Muscle of leg (tissue), 11 donors: Measurements from ENCODE around the gene GALNT10. TPM values are rescaled to one million over a fixed set of nuclear protein-coding genes. Genes with fewer than 3 reads are reported as not detected.
"Not testable (repeated sequence)": the region's sequence is repeated elsewhere in the genome, so short reads cannot be mapped to it uniquely, and the experiment has no call there.

Experiments used
- DNase-seq: peaks from one replicate; pipeline ENCODE4 v3.0.0; 2013
- H3K27ac ChIP-seq: one replicate; pipeline ENCODE4 v1.5.1; 2013; ENCODE audit warnings: mild to moderate bottlenecking, low read length, control low read depth
- H3K27me3 ChIP-seq: one replicate; pipeline ENCODE4 v1.6.1; 2013; ENCODE audit warnings: low read length; ENCODE audit not compliant: control insufficient read depth, insufficient read depth
- H3K36me3 ChIP-seq: one replicate; pipeline ENCODE4 v1.6.1; 2013; ENCODE audit warnings: low read length; ENCODE audit not compliant: control insufficient read depth, insufficient read depth
- H3K4me1 ChIP-seq: one replicate; pipeline ENCODE4 v1.6.1; 2013; ENCODE audit warnings: low read length; ENCODE audit not compliant: control insufficient read depth, insufficient read depth
- H3K4me3 ChIP-seq: one replicate; pipeline ENCODE4 v1.5.1; 2013; ENCODE audit warnings: low read length, control low read depth
- H3K9me3 ChIP-seq: replicated peaks from 2 replicates; pipeline ENCODE4 v1.6.1; 2013; ENCODE audit warnings: low read depth, low read length; ENCODE audit not compliant: control insufficient read depth
- WGBS: methylation state at CpG from one replicate; pipeline ENCODE4 v1.1.5; 2013; ENCODE audit warnings: missing lambda C conversion rate; ENCODE audit not compliant: insufficient coverage; 5-methylcytosine and 5-hydroxymethylcytosine counted together
- polyA plus RNA-seq, 8 donors: library from polyadenylated mRNA; unstranded; fragments of 120-200 nt; gene quantifications; one replicate each; pipeline versions ENCODE4 v1.2.1 to v1.2.3, GENCODE V29; 2013; ENCODE audit warnings: inconsistent platforms in 1 of 8, low replicate concordance in 1 of 8; ENCODE audit not compliant: insufficient read length in 8 of 8, insufficient read depth in 1 of 8
- total RNA-seq: library from RNA; stranded (reverse); fragments of 120-200 nt; gene quantifications from one replicate; pipeline ENCODE4 v1.2.4, GENCODE V29; 2013

Gene GALNT10
- total and polyA plus RNA-seq, 9 donors = 16.6 to 27.8 (median 20.5) TPM

- Histone ChIP-seq H3K4me1 (peaks cover 14% of the 10 kb centered on the region), H3K27me3 (no peaks in the 10 kb centered on the region)
- WGBS = no CpG with 5 or more reads among the region's 3 CpGs
Observed at GRCh38 chr5:154356958-154357357, 166.4 kb downstream of the GALNT10 start.

DNA sequence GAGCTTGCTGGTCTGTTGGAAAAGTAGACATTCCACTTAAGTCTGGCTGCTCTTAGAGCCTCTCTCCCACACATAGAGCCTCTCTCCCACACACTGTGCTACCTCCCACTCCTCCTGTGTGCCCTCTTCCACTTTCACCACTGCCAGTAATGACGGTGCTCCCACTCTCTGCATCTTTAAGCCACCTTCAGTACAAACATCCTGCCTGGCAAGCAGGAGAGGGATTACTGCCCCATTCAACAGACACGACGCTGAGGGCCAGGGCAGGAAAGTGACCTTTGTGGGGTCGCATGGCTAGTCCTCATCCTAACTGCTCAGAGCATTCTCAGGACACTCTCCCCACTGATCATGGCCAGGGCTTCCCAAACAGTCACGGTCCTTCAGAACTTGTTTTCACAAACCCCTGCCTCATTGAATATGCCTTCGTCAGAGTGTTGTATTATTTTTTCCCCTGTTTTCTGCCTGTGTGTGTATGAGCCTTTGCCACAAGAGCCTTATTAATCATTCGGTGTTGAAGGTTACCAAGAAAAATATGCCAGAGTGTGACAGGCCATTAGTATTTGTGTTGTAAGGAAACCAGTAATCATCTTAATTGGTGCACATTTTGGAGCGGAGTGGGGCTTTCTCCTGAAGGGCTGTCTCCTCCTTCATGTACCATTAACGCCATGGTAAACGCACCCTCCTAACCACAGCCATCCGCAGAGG is 168.1 kb downstream of the GALNT10 start:
- Histone ChIP-seq H3K36me3 (no peaks in the 10 kb centered on the region), H3K4me1 (peaks cover 14% of the 10 kb centered on the region), H3K27me3 (no peaks in the 10 kb centered on the region), H3K4me3 (no peak overlapping the region), H3K9me3 (no peaks in the 10 kb centered on the region), H3K27ac (no peak overlapping the region)
- no peak for DNase-seq
- WGBS = 59% methylated on average over 4 of the region's 11 CpGs

More at GRCh38 chr5:154356958-154357357, 166.4 kb downstream of the GALNT10 start:
- Histone ChIP-seq H3K27ac (no peak overlapping the region), H3K36me3 (no peaks in the 10 kb centered on the region), H3K9me3 (no peaks in the 10 kb centered on the region), H3K4me3 (no peak overlapping the region)
- no peak for DNase-seq

DNA sequence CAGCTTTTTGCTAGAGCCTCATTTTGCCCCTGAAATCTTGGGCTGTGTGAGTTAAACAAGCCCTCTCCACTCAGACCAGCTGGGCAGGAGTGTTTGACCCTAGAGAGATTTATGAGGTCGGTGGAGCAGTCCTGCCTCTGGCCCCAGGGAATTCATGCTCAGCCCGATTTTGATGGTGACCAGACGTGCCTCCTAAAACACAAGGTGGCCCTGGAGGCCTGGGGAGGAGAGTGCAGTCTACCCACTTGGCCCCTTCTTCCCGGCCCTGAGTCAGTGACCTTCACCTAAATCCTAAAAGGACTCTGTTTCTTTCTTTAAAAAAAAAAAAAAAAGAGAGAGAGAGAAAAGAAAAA is 168.7 kb downstream of the GALNT10 start:
- no peak for DNase-seq
- H3K27me3 ChIP-seq = no peaks in the 10 kb centered on the region
- no peak overlapping the region for H3K27ac ChIP-seq
- WGBS = 29% methylated on average over 3 of the region's 4 CpGs
- peaks cover 14% of the 10 kb centered on the region for H3K4me1 ChIP-seq
- H3K36me3 ChIP-seq = no peaks in the 10 kb centered on the region
- no peaks in the 10 kb centered on the region for H3K9me3 ChIP-seq
- no peak overlapping the region for H3K4me3 ChIP-seq

GRCh38 chr5:154360241-154360640 is 169.7 kb downstream of the GALNT10 start:
- H3K4me3 ChIP-seq, H3K9me3 ChIP-seq, DNase-seq, H3K27ac ChIP-seq, H3K27me3 ChIP-seq, H3K36me3 ChIP-seq, H3K4me1 ChIP-seq: not testable (repeated sequence)
- 83% methylated on average over 1 of the region's 7 CpGs for WGBS

GRCh38 chr5:154363411-154363810 is 172.9 kb downstream of the GALNT10 start:
- Histone ChIP-seq H3K4me1 (peaks cover 7% of the 10 kb centered on the region), H3K4me3 (no peak overlapping the region), H3K36me3 (no peaks in the 10 kb centered on the region), H3K27ac (no peak overlapping the region), H3K27me3 (no peaks in the 10 kb centered on the region), H3K9me3 (no peaks in the 10 kb centered on the region)
- 100% methylated on average over 1 of the region's 4 CpGs for WGBS
- DNase-seq = no peak

- Histone ChIP-seq H3K4me3 (no peak overlapping the region), H3K4me1 (peaks cover 11% of the 10 kb centered on the region), H3K9me3 (no peaks in the 10 kb centered on the region), H3K27me3 (no peaks in the 10 kb centered on the region), H3K27ac (no peak overlapping the region), H3K36me3 (no peaks in the 10 kb centered on the region)
- WGBS = no CpG with 5 or more reads among the region's 2 CpGs
- no peak for DNase-seq
Observed at GRCh38 chr5:154364771-154365170, 174.2 kb downstream of the GALNT10 start.

GRCh38 chr5:154365823-154366222 is 175.3 kb downstream of the GALNT10 start:
- Histone ChIP-seq H3K4me3 (no peak overlapping the region), H3K36me3 (no peaks in the 10 kb centered on the region), H3K9me3 (no peaks in the 10 kb centered on the region), H3K27me3 (no peaks in the 10 kb centered on the region), H3K27ac (no peak overlapping the region), H3K4me1 (peaks cover 16% of the 10 kb centered on the region)
- no peak for DNase-seq
- no CpG with 5 or more reads among the region's 1 CpG for WGBS

DNA sequence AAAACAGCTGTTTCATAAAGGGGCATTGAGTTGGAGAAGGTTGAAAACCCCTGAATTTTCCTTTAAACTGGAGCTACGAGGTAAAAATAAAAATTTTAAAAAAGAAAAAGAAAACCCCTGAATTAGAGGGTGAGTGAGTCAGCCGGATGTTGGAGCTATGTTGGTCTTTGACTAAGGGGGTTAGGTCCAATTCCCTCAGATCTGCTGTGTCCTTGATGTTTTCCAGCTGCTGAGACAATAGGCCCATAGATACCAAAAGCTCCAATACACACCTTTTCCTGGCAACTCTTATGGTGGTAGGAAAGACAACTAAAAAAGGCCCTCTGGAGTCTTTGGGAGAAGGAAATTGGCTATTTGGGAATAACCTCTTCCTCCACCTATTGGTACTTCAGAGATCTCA is 175.8 kb downstream of the GALNT10 start:
- Histone ChIP-seq H3K4me1 (peaks cover 19% of the 10 kb centered on the region), H3K27ac (no peak overlapping the region), H3K4me3 (no peak overlapping the region), H3K36me3 (no peaks in the 10 kb centered on the region), H3K9me3 (no peaks in the 10 kb centered on the region), H3K27me3 (no peaks in the 10 kb centered on the region)
- no CpG with 5 or more reads among the region's 2 CpGs for WGBS
- DNase-seq = no peak

- no peaks in the 10 kb centered on the region for H3K36me3 ChIP-seq
- H3K4me3 ChIP-seq = no peak overlapping the region
- peaks cover 24% of the 10 kb centered on the region for H3K4me1 ChIP-seq
- no peak overlapping the region for H3K27ac ChIP-seq
- no peaks in the 10 kb centered on the region for H3K9me3 ChIP-seq
- no peaks in the 10 kb centered on the region for H3K27me3 ChIP-seq
- 100% methylated on average over 1 of the region's 1 CpG for WGBS
- DNase-seq = no peak
Observed at GRCh38 chr5:154367101-154367500, 176.6 kb downstream of the GALNT10 start.

DNA sequence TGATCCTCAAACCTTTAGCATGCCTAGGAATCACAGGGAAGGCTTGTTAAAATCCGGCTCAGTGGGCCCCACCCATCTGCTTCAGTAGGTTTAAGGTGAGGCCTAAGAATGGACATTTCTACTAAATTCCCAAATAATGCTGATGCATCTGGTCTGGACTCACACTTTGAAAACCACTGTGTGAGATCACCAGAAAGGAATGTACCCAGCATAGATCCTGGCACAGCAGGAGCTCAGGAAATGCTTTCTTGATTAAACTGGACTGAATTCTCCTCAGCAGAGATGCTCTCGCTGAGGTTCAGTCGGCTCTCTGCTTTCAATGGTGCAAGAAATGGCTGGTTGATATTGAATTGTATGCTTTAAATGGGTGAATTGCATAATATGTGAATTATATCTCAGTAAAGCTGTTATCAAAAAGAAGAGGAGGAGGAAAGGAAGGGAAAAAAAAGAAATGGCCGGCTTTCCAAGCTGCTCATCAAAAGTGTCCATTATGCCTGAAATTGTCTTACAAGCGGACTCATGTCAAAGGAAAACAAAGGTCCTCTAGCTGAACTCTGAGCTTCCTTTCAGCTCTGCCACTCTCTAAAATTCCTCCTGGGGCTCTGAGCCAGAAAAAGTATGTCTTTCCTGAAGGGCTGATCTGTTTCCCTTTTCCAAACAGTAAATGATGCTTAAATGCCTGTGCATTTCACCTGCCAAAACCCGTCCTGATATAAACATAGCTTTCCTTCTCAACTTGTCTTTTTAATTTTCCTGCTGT is 177.7 kb downstream of the GALNT10 start:
- H3K4me1 ChIP-seq = peaks cover 24% of the 10 kb centered on the region

More for the DNA sequence above, 177.7 kb downstream of the GALNT10 start:
- 57% methylated on average over 4 of the region's 6 CpGs for WGBS
- no peaks in the 10 kb centered on the region for H3K9me3 ChIP-seq
- H3K36me3 ChIP-seq = no peaks in the 10 kb centered on the region
- H3K4me3 ChIP-seq = no peak overlapping the region
- DNase-seq = peak; percentile 84
- H3K27me3 ChIP-seq = no peaks in the 10 kb centered on the region
- peak overlapping the region; percentile 37 for H3K27ac ChIP-seq
